Upper lobe of left lung (tissue), 6 donors: Measurements from ENCODE around the gene GATAD2B. TPM values are rescaled to one million over a fixed set of nuclear protein-coding genes. Genes with fewer than 3 reads are reported as not detected.

Source experiments
- ATAC-seq, 2 donors: fragments of 200-7000 bp; cut with Tn5 transposase; one replicate each; pipeline ENCODE4 v1.9.1; 2022; ENCODE audit warnings: mild to moderate bottlenecking in 2 of 2, moderate library complexity in 2 of 2; ENCODE audit not compliant: low FRiP score in 2 of 2
- DNase-seq, 2 donors: peaks; one replicate each; pipeline ENCODE4 v3.0.0-alpha.2; 2019 to 2020
- H3K27ac ChIP-seq, 4 donors: fragments of 200-600 bp; sonication (generic); one replicate each; pipeline ENCODE4 v1.5.1; 2016 to 2019
- H3K27me3 ChIP-seq, 4 donors: fragments of 200-600 bp; sonication (generic); one replicate each; pipeline ENCODE4 v1.5.1; 2017 to 2019
- H3K36me3 ChIP-seq, 4 donors: fragments of 200-600 bp; sonication (generic); one replicate each; pipeline ENCODE4 v1.5.1; 2016 to 2019
- H3K4me1 ChIP-seq, 4 donors: fragments of 200-600 bp; sonication (generic); one replicate each; pipeline ENCODE4 v1.5.1; 2018 to 2019
- H3K4me3 ChIP-seq, 4 donors: fragments of 200-600 bp; sonication (generic); one replicate each; pipeline ENCODE4 v1.5.1; 2017 to 2019; ENCODE audit warnings: mild to moderate bottlenecking in 2 of 4, moderate library complexity in 1 of 4
- H3K9me3 ChIP-seq, 4 donors: fragments of 200-600 bp; sonication (generic); one replicate each; pipeline ENCODE4 v1.5.1; 2018 to 2019
- EP300 ChIP-seq, 4 donors: sonication (generic); formaldehyde crosslinking; IDR thresholded peaks; one replicate each; pipeline ENCODE4 v1.5.1; 2017; ENCODE audit warnings: antibody characterized with exemption in 4 of 4, control low read depth in 2 of 4
- POLR2A ChIP-seq, 4 donors: fragments of 450-650 bp; IDR thresholded peaks; one replicate each; pipeline ENCODE4 v1.5.1; 2016 to 2017; ENCODE audit warnings: antibody characterized with exemption in 4 of 4, mild to moderate bottlenecking in 2 of 4
- POLR2AphosphoS5 ChIP-seq, 2 donors: sonication (generic); formaldehyde crosslinking; IDR thresholded peaks; one replicate each; pipeline ENCODE4 v1.5.1; 2017; ENCODE audit warnings: antibody characterized with exemption in 2 of 2
- WGBS, 2 donors: methylation state at CpG; one replicate each; pipeline ENCODE4 v1.1.5; 2017 to 2018; 5-methylcytosine and 5-hydroxymethylcytosine counted together
- total RNA-seq, 6 donors: library from RNA; depleted of rRNA in 4 of 6; stranded (reverse); fragments of >200 nt in 4 of 6; gene quantifications; one replicate each; pipeline versions ENCODE4 v1.1.0 to v1.2.1, GENCODE V29; 2016 to 2021
- TF ChIP-seq, protein P1 (sequence below), 6 experiments: fragments of 450-650 bp in 4 of 6; fragments of 200-600 bp in 2 of 6; sonication (generic) in 2 of 6; IDR thresholded peaks; one replicate each; pipeline ENCODE4 v1.5.1; 2016 to 2019; ENCODE audit warnings: antibody characterized with exemption in 6 of 6
- donor health status: DM: no; HTN: no; CAD: no; lungs with moderate emphysema.
- donor health status: DM: no; HTN: yes; CAD: no; lungs with severe emphysema.

GATAD2B gene
- 10 to 100 TPM; 16.0 to 50.3 (median 37.8) TPM for total RNA-seq

DNA sequence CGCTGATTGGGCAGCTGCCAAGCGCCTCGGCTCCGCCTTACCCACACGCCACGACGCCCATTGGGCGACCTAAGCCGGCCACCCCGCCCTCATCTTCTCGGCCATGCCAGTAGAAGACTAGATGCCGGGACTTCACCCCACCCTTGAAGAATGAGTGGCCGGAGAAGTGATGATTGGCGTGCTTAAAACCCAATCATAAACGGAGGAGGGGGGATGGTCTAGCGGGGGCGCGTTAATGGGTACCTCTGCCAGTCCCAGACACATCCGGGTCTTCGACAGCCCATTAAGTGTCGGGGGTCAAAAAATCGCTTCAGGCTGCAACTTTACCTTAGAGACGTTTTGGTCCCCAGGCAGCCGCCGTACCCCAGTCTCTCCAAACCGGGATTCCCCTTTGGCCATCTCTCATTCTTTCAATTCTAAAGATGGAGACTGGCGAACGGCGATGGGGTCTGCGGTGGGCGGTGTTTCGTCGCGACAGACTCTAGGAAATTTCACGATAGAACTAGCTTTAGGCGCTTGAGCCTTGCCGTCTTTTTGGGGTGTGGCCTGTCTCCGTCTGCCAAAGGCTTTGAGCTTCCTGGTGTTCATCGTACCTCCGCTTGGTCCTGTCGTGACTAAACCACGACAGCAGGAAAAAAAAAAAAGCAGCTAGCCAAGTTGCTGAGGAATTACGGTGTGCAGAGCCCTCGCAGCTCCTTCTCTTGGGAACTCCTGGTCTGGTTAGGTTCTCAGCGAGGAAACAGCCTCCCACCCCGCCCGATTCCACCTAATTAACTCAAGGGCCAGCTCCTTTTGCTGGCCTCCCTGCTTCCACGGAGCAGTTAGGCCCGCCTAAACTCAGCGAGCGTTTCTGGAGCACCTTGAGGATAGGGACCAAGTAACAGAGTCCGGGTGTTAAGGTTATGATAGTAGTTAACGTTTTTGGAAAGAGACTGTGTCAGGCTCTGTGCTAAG lies at the start of gene GATAD2B:
GATAD2B (minus strand) TSS at position 1 of the 954 bp plus-strand sequence. CDS start 94,625 bp downstream, outside the sequence.
- peak within 1 kb of the TSS; percentile 89 to 99 (median 91) for H3K27ac ChIP-seq
- TF ChIP-seq POLR2AphosphoS5 (IDR thresholded peaks at IDR 0.05), result peak; percentile 46 to 72
- TF ChIP-seq EP300 (IDR thresholded peaks at IDR 0.05), result no peak
- TF ChIP-seq, protein P1, sequence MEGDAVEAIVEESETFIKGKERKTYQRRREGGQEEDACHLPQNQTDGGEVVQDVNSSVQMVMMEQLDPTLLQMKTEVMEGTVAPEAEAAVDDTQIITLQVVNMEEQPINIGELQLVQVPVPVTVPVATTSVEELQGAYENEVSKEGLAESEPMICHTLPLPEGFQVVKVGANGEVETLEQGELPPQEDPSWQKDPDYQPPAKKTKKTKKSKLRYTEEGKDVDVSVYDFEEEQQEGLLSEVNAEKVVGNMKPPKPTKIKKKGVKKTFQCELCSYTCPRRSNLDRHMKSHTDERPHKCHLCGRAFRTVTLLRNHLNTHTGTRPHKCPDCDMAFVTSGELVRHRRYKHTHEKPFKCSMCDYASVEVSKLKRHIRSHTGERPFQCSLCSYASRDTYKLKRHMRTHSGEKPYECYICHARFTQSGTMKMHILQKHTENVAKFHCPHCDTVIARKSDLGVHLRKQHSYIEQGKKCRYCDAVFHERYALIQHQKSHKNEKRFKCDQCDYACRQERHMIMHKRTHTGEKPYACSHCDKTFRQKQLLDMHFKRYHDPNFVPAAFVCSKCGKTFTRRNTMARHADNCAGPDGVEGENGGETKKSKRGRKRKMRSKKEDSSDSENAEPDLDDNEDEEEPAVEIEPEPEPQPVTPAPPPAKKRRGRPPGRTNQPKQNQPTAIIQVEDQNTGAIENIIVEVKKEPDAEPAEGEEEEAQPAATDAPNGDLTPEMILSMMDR (IDR thresholded peaks at IDR 0.05), result peak in 2 of 6 experiments; percentile 15 to 20
- peak in 2 of 4 donors; percentile 42 to 62 for TF ChIP-seq POLR2A (IDR thresholded peaks at IDR 0.05)

GRCh38 chr1:153970346-153970745 lies 47.6 kb upstream of the GATAD2B start:
- Histone ChIP-seq H3K4me1 (peaks cover 21 to 31% (median 25%) of the 10 kb centered on the region in 4 donors), H3K9me3 (no peaks in the 10 kb centered on the region), H3K36me3 (peaks cover 3 to 26% (median 21%) of the 10 kb centered on the region in 4 donors), H3K27me3 (no peaks in the 10 kb centered on the region), H3K27ac (no peak overlapping the region), H3K4me3 (no peak overlapping the region)
- ATAC-seq (no peak), DNase-seq (no peak)
- 82 to 88% methylated on average over 2 of the region's 2 CpGs for WGBS, 2 donors
- TF ChIP-seq EP300 (IDR thresholded peaks at IDR 0.05) (no peak), POLR2A (IDR thresholded peaks at IDR 0.05) (no peak), POLR2AphosphoS5 (IDR thresholded peaks at IDR 0.05) (no peak)
- TF ChIP-seq, protein P1 (IDR thresholded peaks at IDR 0.05), result no peak

More for the DNA sequence above, at the start of gene GATAD2B:
- 0% methylated on average over 40 to 46 of the region's 53 CpGs for WGBS, 2 donors
- DNase-seq (peak; percentile 98 to 100), ATAC-seq (peak; percentile 98 to 99)
- Histone ChIP-seq H3K9me3 (no peaks in the 10 kb centered on the region), H3K36me3 (no peaks in the 10 kb centered on the region), H3K27me3 (no peaks in the 10 kb centered on the region), H3K4me1 (peaks cover 28 to 35% (median 33%) of the 10 kb centered on the region in 4 donors), H3K4me3 (peak within 1 kb of the TSS; percentile 73 to 93 (median 88))

GRCh38 chr1:153968972-153969371 lies 46.2 kb upstream of the GATAD2B start:
- no peak overlapping the region for H3K4me3 ChIP-seq
- 89 to 90% methylated on average over 2 of the region's 2 CpGs for WGBS, 2 donors

DNA sequence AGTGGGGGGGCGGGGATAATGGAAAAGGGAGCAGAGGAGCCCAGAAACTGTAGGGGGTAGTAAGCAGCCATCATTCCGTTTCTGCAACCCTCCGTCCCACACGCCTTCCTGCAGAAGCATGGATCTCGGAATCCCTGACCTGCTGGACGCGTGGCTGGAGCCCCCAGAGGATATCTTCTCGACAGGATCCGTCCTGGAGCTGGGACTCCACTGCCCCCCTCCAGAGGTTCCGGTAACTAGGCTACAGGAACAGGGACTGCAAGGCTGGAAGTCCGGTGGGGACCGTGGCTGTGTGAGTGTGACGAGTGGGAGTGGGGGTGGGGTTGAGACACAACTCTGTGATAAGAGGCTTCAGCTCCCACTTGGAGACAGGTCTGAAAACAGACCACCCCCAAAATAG lies 45.6 kb upstream of the GATAD2B start:
- 12% methylated on average over 11 to 13 of the region's 13 CpGs for WGBS, 2 donors
- no peak for ATAC-seq
- Histone ChIP-seq H3K4me3 (peak overlapping the region in 3 of 4 donors; percentile 52 to 62 (median 62)), H3K9me3 (no peaks in the 10 kb centered on the region), H3K27me3 (no peaks in the 10 kb centered on the region), H3K36me3 (peaks cover 0 to 8% (median 2%) of the 10 kb centered on the region in 4 donors), H3K4me1 (peaks cover 34 to 48% (median 35%) of the 10 kb centered on the region in 4 donors), H3K27ac (peak overlapping the region in 3 of 4 donors; percentile 81 to 97 (median 85))
- DNase-seq, result no peak
- no peak for TF ChIP-seq POLR2A (IDR thresholded peaks at IDR 0.05)
- TF ChIP-seq POLR2AphosphoS5 (IDR thresholded peaks at IDR 0.05), result no peak
- TF ChIP-seq, protein P1 (IDR thresholded peaks at IDR 0.05), result no peak
- TF ChIP-seq EP300 (IDR thresholded peaks at IDR 0.05), result no peak

More at GRCh38 chr1:153968972-153969371, 46.2 kb upstream of the GATAD2B start:
- DNase-seq (no peak), ATAC-seq (no peak)
- Histone ChIP-seq H3K9me3 (no peaks in the 10 kb centered on the region), H3K4me1 (peaks cover 31 to 44% (median 34%) of the 10 kb centered on the region in 4 donors), H3K27ac (peak overlapping the region in 1 of 4 donors; percentile 97), H3K27me3 (no peaks in the 10 kb centered on the region), H3K36me3 (peaks cover 0 to 13% (median 7%) of the 10 kb centered on the region in 4 donors)
- no peak for TF ChIP-seq POLR2A (IDR thresholded peaks at IDR 0.05)
- no peak for TF ChIP-seq POLR2AphosphoS5 (IDR thresholded peaks at IDR 0.05)
- TF ChIP-seq, protein P1 (IDR thresholded peaks at IDR 0.05), result no peak
- TF ChIP-seq EP300 (IDR thresholded peaks at IDR 0.05), result no peak
